ENCODE data around the gene LNPK. TPM values are rescaled to one million over a fixed set of nuclear protein-coding genes. Genes with fewer than 3 reads are reported as not detected.

LNPK gene
- total RNA-seq, 4 donors from 2014 or later: 35.0 to 60.8 (median 38.3) TPM

DNA sequence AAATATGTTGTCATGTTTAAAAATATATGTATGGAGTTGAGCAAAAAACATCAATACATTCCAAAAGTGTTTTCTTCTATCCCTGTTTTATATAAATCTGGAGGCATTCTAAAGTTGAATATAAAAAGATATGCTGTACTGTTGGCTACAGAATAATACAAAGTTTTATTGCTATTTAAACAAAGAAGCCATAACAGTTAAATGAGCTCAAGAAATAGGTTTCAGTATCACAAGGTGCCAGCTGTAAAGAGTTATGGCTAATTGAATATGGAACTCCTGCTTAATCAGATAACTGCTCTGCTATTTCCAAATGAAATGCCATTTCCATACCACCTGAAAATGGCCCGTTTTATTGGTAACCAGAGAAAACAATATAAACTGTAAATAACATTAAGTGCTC is 55.0 kb downstream of the LNPK start:
- TF ChIP-seq, protein P1, sequence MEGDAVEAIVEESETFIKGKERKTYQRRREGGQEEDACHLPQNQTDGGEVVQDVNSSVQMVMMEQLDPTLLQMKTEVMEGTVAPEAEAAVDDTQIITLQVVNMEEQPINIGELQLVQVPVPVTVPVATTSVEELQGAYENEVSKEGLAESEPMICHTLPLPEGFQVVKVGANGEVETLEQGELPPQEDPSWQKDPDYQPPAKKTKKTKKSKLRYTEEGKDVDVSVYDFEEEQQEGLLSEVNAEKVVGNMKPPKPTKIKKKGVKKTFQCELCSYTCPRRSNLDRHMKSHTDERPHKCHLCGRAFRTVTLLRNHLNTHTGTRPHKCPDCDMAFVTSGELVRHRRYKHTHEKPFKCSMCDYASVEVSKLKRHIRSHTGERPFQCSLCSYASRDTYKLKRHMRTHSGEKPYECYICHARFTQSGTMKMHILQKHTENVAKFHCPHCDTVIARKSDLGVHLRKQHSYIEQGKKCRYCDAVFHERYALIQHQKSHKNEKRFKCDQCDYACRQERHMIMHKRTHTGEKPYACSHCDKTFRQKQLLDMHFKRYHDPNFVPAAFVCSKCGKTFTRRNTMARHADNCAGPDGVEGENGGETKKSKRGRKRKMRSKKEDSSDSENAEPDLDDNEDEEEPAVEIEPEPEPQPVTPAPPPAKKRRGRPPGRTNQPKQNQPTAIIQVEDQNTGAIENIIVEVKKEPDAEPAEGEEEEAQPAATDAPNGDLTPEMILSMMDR (IDR thresholded peaks at IDR 0.05; ENCODE audit: low read depth): no peak

DNA sequence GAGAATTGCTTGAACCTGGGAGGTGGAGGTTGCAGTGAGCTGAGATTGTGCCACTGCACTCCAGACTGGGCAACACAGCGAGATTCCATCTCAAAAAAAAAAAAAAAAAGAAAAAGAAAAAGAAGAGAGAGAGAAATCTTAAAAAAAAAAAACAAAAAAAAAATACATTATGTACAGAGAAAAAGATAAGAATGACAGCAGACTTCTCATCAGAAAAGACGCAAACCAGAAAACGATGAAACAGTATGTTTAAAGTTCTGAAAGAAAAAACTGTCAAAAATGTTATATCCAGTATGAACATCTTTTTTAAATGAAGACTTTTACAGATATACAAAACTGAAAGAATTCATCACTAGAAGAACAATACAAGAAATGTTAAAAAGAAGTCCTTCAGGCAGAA is 60.4 kb downstream of the LNPK start:
- TF ChIP-seq, protein P1 (IDR thresholded peaks at IDR 0.05; ENCODE audit: low read depth): no peak

DNA sequence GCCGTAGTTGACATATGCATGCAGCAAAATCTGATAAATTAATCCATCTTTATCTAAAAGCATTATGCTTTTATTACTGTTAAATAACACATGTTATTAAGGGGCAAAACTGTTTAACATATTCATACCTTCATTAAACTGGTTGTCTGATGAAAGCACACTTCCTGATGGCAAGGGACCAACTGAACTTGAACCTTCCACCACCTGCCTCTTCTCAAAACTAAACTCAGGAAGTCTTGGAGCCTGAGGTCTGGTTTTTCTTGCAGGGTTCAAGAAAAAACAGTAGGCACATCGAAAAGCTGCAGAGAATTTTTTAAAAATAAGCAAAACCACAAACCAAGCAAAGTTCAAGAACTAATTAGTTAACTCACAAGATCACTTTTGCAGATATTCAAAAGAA is 64.9 kb downstream of the LNPK start:
- TF ChIP-seq, protein P1 (IDR thresholded peaks at IDR 0.05; ENCODE audit: low read depth): no peak

DNA sequence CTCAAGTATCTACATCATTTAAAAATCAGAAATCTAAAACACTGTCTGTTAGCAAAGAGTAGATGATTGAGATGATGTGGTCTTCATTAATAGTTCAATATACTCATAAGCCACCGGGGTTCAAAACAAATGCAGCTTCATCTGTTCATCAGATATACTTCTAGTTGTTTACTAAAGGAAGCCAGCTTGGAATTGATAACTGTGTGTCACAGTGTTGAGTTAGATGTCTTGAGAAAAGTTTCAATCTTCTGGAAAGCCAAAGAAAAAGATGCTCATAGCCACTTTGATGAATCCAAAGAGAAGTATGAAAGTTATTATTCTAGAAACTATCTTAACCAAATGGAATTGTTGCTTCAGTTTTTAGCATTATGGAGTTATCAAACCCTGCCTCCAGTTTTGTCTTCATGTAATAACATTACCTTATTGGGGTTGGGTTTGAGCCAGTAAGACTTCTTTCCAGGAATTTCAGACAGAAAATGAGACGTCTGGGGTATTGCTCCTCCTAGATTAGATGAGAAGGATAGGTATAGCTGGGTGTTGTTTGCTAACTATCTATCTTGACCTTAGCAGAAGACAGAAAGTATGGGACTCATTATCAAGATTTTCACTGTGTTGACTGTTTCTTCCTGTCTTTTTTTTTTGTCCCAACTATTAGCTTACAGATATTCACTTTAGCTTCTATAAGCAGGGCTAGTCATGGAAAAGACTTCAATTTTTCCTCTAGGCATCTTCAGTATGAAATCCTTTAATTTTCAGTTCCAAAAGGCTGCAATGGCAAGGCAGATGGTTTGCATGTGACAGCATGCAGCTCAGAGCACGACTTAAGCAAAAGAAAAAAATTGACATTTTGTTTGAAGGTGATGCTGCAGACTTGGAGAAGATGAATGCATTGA is 66.5 kb downstream of the LNPK start:
- TF ChIP-seq, protein P1 (IDR thresholded peaks at IDR 0.05; ENCODE audit: low read depth): no peak

DNA sequence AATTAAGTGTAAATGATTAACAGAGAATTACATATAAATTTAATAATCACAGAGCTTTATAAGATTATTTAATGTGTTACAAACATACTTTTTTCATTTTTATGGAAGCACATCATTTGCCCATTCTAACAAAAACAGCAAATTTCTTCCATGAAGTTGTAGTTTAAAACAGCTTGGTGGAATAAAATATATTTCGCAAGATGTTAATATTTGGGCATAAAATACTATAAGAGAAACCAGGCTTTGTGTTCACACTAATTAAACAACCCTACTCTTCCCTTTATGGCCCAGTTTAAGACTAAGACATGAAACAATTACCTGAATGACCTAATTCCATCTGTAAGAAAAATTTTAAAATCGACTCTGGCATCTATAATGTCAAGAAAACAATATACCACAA is 69.4 kb downstream of the LNPK start:
- TF ChIP-seq, protein P1 (IDR thresholded peaks at IDR 0.05; ENCODE audit: low read depth): no peak

DNA sequence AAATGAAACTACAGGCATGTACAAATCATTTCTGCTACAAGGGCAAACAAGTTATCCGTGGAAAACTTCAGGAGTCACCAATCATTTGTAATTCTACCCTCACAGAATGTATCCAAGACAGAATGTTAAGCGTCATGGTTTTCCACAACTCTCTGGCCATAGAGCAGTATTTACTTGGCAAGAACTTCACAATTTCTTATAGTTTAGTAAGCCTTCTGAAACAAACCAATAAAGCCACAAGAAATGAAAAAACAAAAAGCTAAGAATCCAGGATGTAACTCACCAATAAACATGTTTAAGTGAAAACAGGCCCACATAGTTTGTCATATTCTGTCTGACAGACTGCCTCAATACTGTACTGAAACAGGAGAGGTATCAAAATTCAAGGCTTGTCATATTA is 70.3 kb downstream of the LNPK start:
- TF ChIP-seq, protein P1 (IDR thresholded peaks at IDR 0.05; ENCODE audit: low read depth): no peak

DNA sequence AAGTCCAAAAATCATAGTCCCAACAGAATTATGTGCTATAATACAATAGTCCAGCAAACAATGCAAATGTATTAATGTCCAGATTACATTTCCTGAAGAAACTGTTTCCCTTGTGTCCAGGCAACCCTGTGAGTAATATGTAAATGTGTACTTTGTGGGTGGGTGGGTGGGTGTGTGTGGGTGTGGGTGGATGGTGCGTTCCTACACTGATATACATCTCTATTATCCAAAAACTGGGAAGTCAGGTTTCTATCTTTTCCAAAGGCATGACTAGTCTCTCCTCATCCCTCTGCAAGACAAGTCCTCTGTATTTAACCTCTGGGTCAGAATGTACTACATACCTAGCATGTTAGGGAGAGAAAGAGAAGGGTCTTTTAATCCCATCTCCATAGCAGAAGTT is 71.6 kb downstream of the LNPK start:
- TF ChIP-seq, protein P1 (IDR thresholded peaks at IDR 0.05; ENCODE audit: low read depth): no peak

Data from subcutaneous adipose tissue (tissue), 4 donors.